ENCODE data around the gene RALGAPA2. TPM values are rescaled to one million over a fixed set of nuclear protein-coding genes. Genes with fewer than 3 reads are reported as not detected.

Gene RALGAPA2
- total RNA-seq, 2 donors from 2014 or later: 38.5 to 39.2 TPM

DNA sequence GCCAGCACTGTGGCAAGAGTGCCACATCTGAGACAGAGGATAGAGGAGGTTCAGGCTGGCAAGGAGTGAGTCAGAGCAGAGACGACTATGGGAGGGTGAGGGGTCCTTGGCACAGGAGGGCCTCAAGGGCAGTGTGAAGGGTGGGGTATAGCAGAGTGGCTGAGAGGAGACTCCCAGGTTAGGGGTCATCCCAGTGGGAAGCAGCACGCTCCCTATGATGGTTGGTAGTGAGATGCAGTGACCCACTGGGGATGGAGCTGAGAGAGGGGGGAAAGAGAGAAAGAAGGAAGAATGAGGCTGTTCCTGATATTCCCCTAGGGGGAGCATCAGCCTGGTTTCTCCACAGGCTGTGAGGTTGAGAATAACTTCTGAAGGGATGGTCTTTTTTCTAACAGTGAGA lies 247.2 kb downstream of the RALGAPA2 start:
- H3K36me3 Mint-ChIP-seq: peaks cover 12% of the 10 kb centered on the region
- H3K4me3 Mint-ChIP-seq: no peak overlapping the region
- no peak for DNase-seq (ENCODE audit: low spot score)
- no peaks in the 10 kb centered on the region for H3K27me3 Mint-ChIP-seq
- H3K4me1 Mint-ChIP-seq (ENCODE audit: low read depth in 2 of 2): peaks cover 15 to 17% of the 10 kb centered on the region in 2 donors
- ATAC-seq: peak in 1 of 2 donors; percentile 61
- no peak overlapping the region for H3K27ac Mint-ChIP-seq
- H3K9me3 Mint-ChIP-seq: no peaks in the 10 kb centered on the region

DNA sequence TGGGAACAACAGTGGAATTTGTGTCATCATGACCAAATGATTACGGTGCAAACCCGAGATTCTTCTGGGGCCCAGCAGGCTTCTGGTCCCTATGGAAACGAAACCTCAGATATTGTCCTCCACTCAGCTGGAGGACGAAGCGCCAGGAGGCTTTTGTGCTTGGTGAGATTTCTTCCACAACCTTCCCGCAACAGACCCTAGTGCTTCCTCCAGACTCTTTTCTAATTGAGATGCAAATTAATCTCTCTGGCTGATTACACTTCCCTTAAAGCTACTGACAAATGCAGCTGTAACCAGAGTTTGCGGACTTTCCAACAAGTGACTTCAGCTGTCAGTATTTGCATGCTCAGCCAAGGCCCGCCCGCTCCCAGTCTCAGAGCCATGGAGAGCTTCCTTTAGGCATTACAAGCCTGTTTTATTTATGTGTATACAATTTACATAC lies 248.5 kb downstream of the RALGAPA2 start:
- Mint-ChIP-seq H3K36me3 (peaks cover 7% of the 10 kb centered on the region), H3K4me1 (ENCODE audit: low read depth in 2 of 2) (peaks cover 12 to 17% of the 10 kb centered on the region in 2 donors), H3K27ac (no peak overlapping the region), H3K4me3 (no peak overlapping the region), H3K27me3 (no peaks in the 10 kb centered on the region), H3K9me3 (no peaks in the 10 kb centered on the region)
- DNase-seq (ENCODE audit: low spot score) (no peak), ATAC-seq (no peak)

DNA sequence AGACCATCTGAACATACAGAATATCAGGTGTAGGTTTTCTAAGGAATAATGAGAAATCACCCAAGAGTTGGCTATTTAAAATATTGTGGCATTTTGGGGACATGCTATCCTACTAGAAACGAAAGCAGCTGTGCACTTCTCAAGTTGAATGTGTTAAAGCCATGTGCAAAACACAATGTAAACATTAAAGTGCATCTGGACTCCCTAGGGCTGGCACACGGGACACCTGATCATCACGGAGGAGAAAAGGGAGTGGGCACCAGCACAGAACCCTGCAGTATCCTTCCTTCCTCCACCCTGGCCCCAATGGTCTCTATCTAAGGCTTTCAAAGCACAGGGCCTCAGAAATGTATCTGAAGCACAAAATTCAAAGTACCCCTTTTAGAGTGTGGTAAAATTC lies 250.3 kb downstream of the RALGAPA2 start:
- H3K27ac Mint-ChIP-seq: no peak overlapping the region
- H3K27me3 Mint-ChIP-seq: no peaks in the 10 kb centered on the region
- no peaks in the 10 kb centered on the region for H3K9me3 Mint-ChIP-seq
- peaks cover 4% of the 10 kb centered on the region for H3K36me3 Mint-ChIP-seq
- no peak for ATAC-seq
- no peak for DNase-seq (ENCODE audit: low spot score)
- peaks cover 9 to 24% of the 10 kb centered on the region in 2 donors for H3K4me1 Mint-ChIP-seq (ENCODE audit: low read depth in 2 of 2)
- no peak overlapping the region for H3K4me3 Mint-ChIP-seq

DNA sequence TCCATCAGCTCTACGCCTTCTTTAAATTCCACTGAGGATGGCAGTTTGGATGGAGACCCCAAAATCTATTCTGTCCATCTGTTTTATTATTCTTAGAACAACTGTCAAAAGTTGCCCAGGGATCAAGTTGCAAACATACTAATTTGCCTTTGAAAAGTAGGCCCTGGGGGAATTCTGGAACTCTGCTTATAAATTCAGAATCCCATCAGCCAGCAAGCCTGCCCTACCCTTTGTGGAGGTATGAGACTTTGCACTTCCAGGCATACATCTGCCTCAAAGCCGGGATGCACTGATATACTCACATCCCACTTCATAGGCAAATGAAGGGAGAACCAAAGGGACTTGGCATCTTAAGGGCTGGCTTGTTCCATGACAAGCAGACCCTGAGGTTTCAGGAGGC lies 250.9 kb downstream of the RALGAPA2 start:
- peaks cover 4% of the 10 kb centered on the region for H3K36me3 Mint-ChIP-seq
- no peak overlapping the region for H3K4me3 Mint-ChIP-seq
- ATAC-seq: no peak
- H3K9me3 Mint-ChIP-seq: no peaks in the 10 kb centered on the region
- H3K27me3 Mint-ChIP-seq: no peaks in the 10 kb centered on the region
- DNase-seq (ENCODE audit: low spot score): no peak
- peaks cover 5 to 19% of the 10 kb centered on the region in 2 donors for H3K4me1 Mint-ChIP-seq (ENCODE audit: low read depth in 2 of 2)
- no peak overlapping the region for H3K27ac Mint-ChIP-seq

DNA sequence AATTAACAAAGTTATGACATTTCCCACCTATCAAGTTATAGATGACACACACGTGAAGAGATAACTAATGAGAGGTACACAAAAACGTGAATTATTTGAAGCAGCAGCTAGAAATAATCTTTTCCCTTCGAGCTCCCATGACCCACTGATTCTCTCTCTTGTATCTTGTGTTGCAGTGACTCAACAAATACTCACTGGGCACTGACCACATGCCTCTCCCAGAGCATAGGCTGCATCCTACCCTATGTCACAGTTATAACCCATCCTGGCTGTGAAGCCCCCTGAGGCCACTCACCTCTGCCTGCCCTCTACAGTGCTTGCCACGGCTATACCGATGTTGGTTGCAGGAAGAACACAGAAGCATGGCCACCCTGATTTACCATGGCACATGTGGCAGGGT lies 252.7 kb downstream of the RALGAPA2 start:
- ATAC-seq (no peak), DNase-seq (ENCODE audit: low spot score) (no peak)
- Mint-ChIP-seq H3K4me3 (no peak overlapping the region), H3K4me1 (ENCODE audit: low read depth in 2 of 2) (peaks cover 2 to 14% of the 10 kb centered on the region in 2 donors), H3K27ac (no peak overlapping the region), H3K36me3 (peaks cover 4% of the 10 kb centered on the region), H3K27me3 (no peaks in the 10 kb centered on the region), H3K9me3 (no peaks in the 10 kb centered on the region)

DNA sequence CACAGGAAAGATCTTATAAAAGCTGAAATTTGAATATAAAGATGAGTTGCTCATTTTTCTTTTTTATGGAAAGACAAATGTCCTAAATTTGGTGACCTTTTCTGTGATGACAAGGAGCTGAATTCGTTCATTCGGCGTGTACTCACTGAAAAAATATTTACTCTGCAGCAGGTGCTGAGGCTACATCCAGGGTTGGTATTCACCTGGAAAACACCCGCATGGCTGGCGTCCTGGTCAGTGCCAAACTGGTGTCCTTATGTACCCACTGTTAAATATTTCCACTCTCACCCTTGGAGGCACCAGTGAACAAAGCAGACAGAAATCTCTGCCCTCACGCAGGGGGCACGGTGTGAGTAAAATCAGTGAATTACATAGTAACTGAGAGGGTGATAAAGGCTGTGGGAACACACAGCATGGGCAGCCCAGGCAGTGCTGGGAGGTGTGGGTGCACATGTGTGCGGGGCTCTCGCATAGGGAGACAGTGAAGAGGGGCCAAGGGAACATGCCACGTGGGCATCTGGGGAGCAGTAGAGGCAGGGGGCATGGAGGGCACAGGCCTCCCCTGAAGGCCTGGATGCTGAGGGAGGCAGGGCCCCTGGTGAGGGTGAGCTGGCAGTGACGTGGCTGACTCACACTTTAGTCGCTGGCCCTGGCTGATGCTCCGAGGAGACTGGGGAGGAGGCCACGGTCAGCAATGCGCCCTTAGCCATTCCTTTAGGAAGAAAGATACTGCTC lies 254.9 kb downstream of the RALGAPA2 start:
- ATAC-seq (peak in 1 of 2 donors; percentile 63), DNase-seq (ENCODE audit: low spot score) (no peak)
- Mint-ChIP-seq H3K27ac (peak overlapping the region in 1 of 2 donors; percentile 32), H3K4me3 (peak overlapping the region; percentile 42), H3K9me3 (no peaks in the 10 kb centered on the region), H3K4me1 (ENCODE audit: low read depth in 2 of 2) (peaks cover 11 to 29% of the 10 kb centered on the region in 2 donors), H3K36me3 (peaks cover 4% of the 10 kb centered on the region), H3K27me3 (no peaks in the 10 kb centered on the region)

DNA sequence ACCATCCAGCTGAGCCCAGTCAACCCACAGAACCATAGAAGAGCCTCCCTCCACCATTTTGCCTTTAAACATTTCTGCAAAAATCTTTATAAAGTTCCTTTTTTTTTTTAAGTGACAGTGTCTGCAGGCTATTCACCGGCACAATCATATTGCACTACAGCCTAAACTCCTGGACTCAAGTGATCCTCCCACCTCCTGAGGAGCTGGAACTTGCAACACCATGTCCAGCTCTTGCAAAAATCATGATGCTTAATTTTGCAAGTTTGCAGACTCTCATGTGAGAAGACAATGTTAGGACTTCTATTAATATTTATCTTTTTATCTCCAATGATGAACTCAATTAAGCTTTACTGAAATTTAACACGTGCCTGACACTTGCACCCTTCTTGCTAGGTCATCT lies 255.7 kb downstream of the RALGAPA2 start:
- DNase-seq (ENCODE audit: low spot score) (no peak), ATAC-seq (no peak)
- Mint-ChIP-seq H3K4me3 (no peak overlapping the region), H3K4me1 (ENCODE audit: low read depth in 2 of 2) (peaks cover 14 to 36% of the 10 kb centered on the region in 2 donors), H3K27me3 (no peaks in the 10 kb centered on the region), H3K27ac (no peak overlapping the region), H3K9me3 (no peaks in the 10 kb centered on the region), H3K36me3 (peaks cover 4% of the 10 kb centered on the region)

DNA sequence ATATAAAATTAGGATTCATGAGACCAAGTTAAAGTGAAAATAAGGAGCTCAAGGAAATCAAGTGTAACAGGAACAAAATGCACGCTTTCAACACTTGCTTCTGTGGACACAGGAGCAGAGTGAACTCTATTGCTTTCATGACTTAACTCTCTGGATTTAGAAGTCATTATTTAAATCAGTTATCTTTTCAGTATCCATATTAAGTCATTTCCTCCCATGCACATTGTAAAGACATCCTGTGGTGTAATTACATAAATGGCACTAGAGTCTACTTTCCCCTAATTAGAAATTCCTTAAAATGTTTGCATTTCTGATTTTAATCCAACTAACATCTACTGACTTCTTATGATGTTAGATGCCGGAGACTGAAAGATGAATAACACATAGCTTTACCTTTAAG lies 256.5 kb downstream of the RALGAPA2 start:
- no peak overlapping the region for H3K4me3 Mint-ChIP-seq
- H3K9me3 Mint-ChIP-seq: no peaks in the 10 kb centered on the region
- H3K36me3 Mint-ChIP-seq: peaks cover 4% of the 10 kb centered on the region
- peaks cover 13 to 36% of the 10 kb centered on the region in 2 donors for H3K4me1 Mint-ChIP-seq (ENCODE audit: low read depth in 2 of 2)
- no peaks in the 10 kb centered on the region for H3K27me3 Mint-ChIP-seq
- H3K27ac Mint-ChIP-seq: no peak overlapping the region
- DNase-seq (ENCODE audit: low spot score) (no peak), ATAC-seq (no peak)

DNA sequence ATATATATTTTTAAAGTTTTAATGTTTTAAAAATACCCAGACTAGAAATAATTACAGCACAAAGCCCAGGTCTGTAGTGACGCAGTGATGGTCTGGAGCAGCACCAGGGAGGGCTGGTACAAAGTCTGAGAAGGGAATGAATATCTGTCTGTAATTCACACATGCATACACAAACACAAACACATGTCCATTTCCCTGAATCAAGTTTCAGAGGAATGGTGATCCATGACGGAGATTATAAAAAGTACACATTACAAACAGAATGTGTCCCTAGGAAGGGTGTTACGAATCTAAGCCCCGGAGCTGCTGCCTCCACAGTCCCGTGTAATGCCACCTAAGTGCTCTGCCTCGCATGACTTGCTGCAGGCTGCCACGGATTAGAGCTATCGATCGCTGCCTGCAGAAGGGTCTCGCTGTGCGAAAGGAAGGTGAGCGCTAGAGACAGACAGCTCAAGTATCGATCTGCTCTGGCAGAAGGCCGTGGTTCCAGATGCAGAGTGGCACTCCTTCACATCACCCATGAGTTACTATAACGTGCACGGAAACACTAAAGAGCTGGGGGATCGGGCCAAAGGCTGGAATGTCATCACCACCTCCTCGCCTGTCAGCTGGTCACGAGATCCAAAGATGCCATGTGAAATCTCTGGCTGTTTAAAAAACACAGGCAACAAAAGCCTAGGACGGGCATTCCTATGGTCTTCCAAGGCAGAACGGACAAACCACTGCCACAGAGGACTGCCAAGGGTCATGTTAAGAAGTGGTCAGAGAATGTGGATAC lies 257.4 kb downstream of the RALGAPA2 start:
- DNase-seq (ENCODE audit: low spot score) (no peak), ATAC-seq (no peak)
- Mint-ChIP-seq H3K4me3 (no peak overlapping the region), H3K27ac (no peak overlapping the region), H3K27me3 (no peaks in the 10 kb centered on the region), H3K4me1 (ENCODE audit: low read depth in 2 of 2) (peaks cover 13 to 36% of the 10 kb centered on the region in 2 donors), H3K36me3 (peaks cover 4% of the 10 kb centered on the region), H3K9me3 (no peaks in the 10 kb centered on the region)

DNA sequence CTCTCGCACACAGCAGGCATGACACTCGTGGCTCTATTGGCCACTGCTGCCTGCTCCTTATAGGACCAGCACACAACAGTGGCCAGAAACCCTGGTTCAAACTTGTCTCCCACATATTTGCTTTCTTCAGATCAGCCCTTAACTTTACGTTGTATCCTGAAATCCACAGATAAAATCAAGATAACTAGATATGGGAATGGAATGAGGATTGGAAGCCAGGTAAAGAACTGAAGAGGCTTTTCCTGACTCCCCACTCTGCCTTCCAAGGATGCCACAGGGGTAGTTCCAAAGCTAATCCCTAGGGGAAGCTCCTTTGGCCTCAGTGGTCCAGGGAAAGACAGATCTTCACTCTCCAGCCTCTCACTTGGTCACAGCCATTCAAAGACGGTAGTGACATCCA lies 258.1 kb downstream of the RALGAPA2 start:
- H3K36me3 Mint-ChIP-seq: peaks cover 4% of the 10 kb centered on the region
- no peak overlapping the region for H3K4me3 Mint-ChIP-seq
- H3K4me1 Mint-ChIP-seq (ENCODE audit: low read depth in 2 of 2): peaks cover 13 to 36% of the 10 kb centered on the region in 2 donors

DNA sequence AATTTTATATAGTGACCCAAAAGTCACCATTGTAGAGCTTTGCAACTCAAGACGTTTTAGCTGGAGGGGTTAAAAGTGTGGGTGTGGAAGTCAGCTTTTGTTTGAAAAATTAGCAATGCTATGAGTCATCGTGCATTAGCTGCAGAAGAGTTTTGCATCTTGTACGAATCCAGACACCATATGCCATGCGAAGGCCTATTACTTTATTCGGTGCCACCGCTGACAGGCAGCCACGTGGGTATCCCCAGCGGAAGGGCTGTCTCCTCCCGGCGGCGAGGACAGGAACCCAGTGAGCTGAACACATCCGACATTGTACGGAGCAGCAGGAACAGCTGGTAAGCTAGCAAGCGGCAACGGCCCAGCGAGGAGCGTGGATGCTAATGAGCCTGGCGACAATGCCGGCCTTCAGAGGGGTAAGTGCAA lies 260.2 kb downstream of the RALGAPA2 start:
- H3K36me3 Mint-ChIP-seq: no peaks in the 10 kb centered on the region
- peak overlapping the region; percentile 58 to 61 for H3K27ac Mint-ChIP-seq
- ATAC-seq (peak; percentile 86 to 91), DNase-seq (ENCODE audit: low spot score) (peak; percentile 73)
- peaks cover 13 to 30% of the 10 kb centered on the region in 2 donors for H3K4me1 Mint-ChIP-seq (ENCODE audit: low read depth in 2 of 2)
- no peaks in the 10 kb centered on the region for H3K27me3 Mint-ChIP-seq
- H3K9me3 Mint-ChIP-seq: no peaks in the 10 kb centered on the region
- H3K4me3 Mint-ChIP-seq: peak overlapping the region; percentile 83

More for the DNA sequence above, 258.1 kb downstream of the RALGAPA2 start:
- DNase-seq (ENCODE audit: low spot score) (no peak), ATAC-seq (no peak)
- Mint-ChIP-seq H3K9me3 (no peaks in the 10 kb centered on the region), H3K27me3 (no peaks in the 10 kb centered on the region), H3K27ac (no peak overlapping the region)

DNA sequence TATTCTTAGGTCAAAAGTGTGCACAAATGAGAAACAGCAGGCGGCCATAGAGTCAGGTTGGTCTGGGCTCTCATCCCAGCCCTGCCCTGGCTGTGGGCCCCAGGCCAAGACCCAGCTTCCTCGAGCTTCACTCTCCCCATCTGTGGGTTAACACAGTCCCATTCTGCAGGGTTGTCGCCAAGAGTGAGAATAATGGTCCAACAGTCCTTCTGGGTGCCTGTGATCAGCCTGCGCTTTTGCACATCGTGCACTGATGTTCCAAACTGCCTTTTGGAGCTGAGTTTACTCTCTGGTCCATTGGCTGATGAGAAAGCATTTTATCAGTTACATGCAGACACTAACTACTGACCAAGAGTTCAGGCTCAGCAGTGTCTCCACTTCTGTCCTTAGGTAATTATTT lies 261.9 kb downstream of the RALGAPA2 start:
- no peaks in the 10 kb centered on the region for H3K27me3 Mint-ChIP-seq
- H3K4me3 Mint-ChIP-seq: no peak overlapping the region
- no peaks in the 10 kb centered on the region for H3K36me3 Mint-ChIP-seq
- DNase-seq (ENCODE audit: low spot score) (no peak), ATAC-seq (no peak)
- H3K4me1 Mint-ChIP-seq (ENCODE audit: low read depth in 2 of 2): peaks cover 13 to 23% of the 10 kb centered on the region in 2 donors
- H3K27ac Mint-ChIP-seq: no peak overlapping the region
- no peaks in the 10 kb centered on the region for H3K9me3 Mint-ChIP-seq

DNA sequence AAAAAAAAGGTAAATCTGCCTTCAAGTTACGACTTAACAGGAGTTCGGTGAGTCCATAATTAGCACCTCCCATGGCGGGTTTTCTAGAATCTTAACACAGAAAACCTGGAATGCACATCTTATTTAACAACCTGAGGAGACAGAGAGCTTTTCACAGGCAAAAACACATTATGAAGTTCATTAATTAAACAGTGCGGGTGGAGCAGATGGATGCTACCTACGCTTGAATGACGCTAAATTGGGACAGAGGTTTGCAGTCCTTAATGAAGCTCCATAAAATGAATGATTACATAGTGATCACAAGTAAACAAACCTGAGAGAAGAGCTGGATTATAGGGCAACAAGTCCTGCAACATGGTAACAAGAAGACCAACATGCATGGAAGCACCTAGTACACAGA lies 263.6 kb downstream of the RALGAPA2 start:
- ATAC-seq (no peak), DNase-seq (ENCODE audit: low spot score) (no peak)
- H3K27ac Mint-ChIP-seq: no peak overlapping the region
- no peaks in the 10 kb centered on the region for H3K27me3 Mint-ChIP-seq
- no peaks in the 10 kb centered on the region for H3K9me3 Mint-ChIP-seq
- H3K36me3 Mint-ChIP-seq: no peaks in the 10 kb centered on the region
- H3K4me1 Mint-ChIP-seq (ENCODE audit: low read depth in 2 of 2): peaks cover 19 to 25% of the 10 kb centered on the region in 2 donors
- H3K4me3 Mint-ChIP-seq: no peak overlapping the region

DNA sequence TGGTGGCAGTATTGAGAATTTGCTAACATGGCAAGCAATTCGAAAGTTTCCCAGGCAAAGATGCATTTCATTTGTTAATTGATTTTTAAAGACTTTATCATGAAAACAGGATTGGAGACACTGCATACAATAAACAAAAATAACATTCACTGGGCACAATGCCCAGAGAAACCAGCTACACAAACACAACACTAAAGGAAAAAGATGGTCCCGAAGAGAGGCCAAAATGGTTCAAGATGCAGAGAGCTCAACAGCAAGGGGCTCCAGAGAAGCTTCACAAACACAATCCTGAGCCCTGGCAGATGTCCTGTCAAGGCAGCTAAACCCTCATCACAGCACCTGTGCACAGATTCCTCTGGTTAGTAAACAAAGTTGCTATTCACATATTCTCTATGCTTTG lies 265.2 kb downstream of the RALGAPA2 start:
- H3K27ac Mint-ChIP-seq: no peak overlapping the region
- no peak overlapping the region for H3K4me3 Mint-ChIP-seq
- H3K36me3 Mint-ChIP-seq: no peaks in the 10 kb centered on the region
- no peaks in the 10 kb centered on the region for H3K27me3 Mint-ChIP-seq
- DNase-seq (ENCODE audit: low spot score): no peak
- H3K9me3 Mint-ChIP-seq: no peaks in the 10 kb centered on the region
- ATAC-seq: no peak
- peaks cover 16 to 22% of the 10 kb centered on the region in 2 donors for H3K4me1 Mint-ChIP-seq (ENCODE audit: low read depth in 2 of 2)

Data from natural killer cell treated with Interleukin-12 subunit alpha and Interleukin-12 subunit beta and Interleukin-15 and Interleukin-18, amount 100 ng/mL, for 72 hours (primary cell).